Jurkat, Clone E6-1 (cell line): Measurements from ENCODE around the gene TXNRD2.
"Not testable (repeated sequence)": the region's sequence is repeated elsewhere in the genome, so short reads cannot be mapped to it uniquely, and the experiment has no call there.

Experiments used
- DNase-seq: peaks from one replicate; pipeline ENCODE4 v3.0.0-alpha.2; 2011; ENCODE audit warnings: low read depth, low spot score
- H3K4me3 ChIP-seq: 2 replicates; pipeline ENCODE4 v1.5.1; 2011; ENCODE audit warnings: mild to moderate bottlenecking, low read length, control low read depth, moderate library complexity

TXNRD2 gene

DNA sequence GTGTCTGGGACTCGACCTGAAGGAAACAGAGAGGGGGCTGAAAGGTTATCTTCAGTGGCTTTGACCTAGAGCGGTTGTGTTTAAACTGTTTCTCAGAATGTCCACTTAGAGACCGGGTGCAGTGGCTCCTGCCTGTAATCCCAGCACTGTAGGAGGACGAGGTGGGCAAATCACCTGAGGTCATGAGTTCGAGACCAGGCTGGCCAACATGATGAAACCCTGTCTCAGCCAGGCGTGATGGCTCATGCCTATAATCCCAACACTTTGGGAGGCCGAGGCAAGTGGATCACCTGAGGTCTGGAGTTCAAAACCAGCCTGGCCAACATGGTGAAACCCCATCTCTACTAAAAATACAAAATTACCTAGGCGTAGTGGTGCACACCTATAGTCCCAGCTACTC, 58.2 kb downstream of the TXNRD2 start:
- H3K4me3 ChIP-seq, DNase-seq: not testable (repeated sequence)

DNA sequence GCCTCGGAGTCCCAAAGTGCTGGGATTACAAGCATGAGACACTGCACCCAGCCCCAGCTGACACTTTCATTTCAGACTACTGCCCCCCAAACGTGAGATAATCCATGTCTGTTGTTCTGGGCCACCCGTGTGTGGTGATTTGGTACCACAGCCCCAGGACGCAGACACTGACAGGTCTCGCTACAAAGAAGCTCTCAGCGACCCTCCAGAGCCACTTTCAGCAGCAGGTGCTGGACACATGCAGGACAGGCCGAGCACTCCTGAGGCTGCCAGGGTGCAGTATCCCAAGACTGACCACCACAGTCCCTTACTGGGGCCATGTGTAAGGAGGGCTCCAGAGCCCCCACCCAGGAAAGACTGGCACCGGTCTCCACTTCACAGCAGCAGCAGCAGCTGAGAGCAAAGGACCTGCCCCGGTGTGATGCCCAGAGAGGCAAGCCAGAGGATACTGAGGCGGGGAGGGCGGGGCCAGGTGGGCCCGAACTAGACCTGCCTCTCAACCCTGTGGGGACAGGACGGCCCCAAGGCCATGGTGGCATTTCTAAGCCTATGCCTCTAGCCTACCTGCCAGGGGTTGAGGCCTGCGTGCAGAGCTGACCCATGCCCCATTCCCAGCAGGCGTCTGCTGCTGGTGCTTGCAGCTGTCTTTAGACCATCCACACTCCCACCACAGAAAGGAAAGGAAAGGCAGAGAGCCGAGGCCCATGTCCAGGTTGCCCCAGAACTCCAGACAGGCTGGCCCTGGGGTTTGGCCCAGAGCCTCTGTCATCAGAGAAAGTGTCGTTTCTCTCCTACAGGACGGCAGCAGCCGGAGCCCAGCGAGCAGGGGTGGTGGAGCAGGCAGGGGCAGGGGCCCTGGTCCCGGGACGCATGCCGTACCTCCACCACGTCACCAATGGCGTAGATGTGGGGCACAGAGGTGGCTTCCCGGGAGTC, 58.9 kb downstream of the TXNRD2 start:
- no peak for DNase-seq
- H3K4me3 ChIP-seq, result no peak overlapping the region

DNA sequence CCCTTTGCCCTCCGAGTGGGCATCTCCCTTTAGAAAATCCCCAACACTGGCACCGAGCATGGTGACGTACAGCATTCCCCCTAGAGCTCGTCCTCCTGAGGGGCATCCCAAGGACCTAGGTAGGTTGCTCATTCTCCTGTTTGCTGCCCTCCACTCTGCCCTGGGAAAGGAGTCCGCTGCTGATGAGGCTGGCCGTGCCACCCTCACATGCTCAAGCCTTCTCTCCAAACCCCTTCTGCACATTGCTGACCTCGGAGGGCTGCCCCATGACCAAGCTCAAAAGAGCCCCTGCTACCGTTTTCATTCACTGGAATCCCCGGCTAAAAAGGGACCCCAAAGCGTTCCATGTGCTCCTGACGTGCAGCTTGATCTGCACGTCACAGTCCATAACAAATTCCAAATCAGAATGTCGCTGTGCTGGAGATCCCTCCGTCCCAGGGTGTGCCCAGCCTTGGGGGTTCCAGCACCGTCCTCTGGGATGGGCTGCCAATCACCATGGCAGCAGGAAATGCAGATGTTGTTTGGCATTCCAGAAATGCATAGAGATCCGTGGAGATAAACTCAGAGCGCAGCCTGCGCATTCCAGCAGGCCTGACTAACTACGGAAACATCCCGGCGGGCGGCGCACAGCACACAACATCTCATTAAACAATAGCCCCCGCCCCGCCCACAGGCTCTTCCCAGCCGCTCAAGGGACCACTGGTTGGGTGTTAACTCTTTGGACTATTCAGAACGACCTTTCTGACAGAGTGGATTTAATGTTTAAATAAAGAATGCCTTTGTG, 60.6 kb downstream of the TXNRD2 start:
- H3K4me3 ChIP-seq, result no peak overlapping the region
- no peak for DNase-seq

DNA sequence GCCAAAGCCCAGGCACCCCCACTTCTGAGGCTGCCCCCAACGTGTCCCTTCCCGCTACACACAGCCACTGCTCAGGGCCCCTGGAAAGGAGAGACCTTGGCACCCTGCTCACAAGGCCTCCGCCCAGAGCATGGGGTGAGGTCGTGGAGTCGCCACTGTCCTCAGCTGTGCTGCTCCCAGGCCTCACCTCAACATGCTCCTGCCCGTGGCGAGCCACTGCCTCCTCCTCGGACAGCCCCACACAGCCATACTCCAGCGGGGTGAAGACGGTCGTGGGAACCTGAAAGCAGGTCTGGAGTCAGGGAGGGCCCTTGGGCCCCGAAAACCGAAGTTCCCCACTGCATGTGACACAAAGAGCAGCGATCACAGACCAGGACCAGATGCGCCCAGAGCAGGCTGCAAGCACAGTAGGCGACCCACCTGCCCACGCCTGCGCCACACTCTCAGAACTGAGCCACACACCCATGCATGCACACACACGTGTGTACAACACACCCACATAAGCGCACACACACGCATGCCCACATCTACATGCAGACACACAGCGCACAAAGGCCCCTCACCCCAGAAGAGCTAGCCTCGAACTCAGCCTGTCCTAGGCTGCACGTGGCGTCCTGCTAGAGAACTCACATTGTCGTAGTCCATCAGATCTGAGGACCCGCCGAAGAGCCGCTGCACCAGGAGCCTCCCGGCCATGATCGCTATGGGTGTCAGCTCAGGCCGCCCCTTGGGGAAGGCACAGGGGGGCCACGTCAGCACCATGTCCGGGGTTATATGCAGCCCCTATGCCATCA, 61.4 kb downstream of the TXNRD2 start:
- DNase-seq, result no peak
- no peak overlapping the region for H3K4me3 ChIP-seq

DNA sequence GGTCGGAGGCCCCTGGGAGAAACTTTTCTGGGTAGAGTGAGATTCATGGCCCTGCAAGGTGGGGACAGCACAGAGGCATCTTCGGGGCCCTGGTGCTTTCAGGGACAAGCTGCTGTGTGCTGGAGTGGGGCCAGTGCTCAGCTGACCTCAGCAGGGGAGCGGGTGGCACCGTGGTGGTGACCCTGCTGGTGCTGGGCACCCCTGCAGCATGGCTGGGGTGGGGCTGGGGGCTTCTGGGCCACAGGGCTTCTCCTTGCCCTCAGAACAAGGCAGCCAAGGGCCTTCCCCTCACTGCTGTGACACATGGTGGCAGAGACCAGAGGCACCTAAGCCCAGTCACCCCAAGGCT, 62.0 kb downstream of the TXNRD2 start:
- DNase-seq, result no peak
- H3K4me3 ChIP-seq, result no peak overlapping the region

DNA sequence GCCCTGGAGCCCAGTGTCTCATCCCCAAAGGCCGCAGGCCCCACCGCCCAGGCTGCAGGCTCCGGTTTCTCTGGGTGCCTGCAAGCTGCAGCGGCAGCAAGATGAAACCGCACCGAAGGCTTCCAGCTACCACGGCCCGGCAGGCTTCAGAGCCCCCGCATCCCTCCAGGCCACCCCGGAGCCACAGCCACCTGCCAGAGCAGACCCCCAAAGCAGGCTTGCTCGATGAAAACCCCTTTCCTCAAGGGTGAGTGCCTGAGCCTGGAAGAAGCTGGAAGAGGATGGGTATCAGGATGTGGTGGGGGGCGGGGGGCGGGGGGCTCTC, 62.4 kb downstream of the TXNRD2 start:
- H3K4me3 ChIP-seq, result no peak overlapping the region
- DNase-seq, result no peak

DNA sequence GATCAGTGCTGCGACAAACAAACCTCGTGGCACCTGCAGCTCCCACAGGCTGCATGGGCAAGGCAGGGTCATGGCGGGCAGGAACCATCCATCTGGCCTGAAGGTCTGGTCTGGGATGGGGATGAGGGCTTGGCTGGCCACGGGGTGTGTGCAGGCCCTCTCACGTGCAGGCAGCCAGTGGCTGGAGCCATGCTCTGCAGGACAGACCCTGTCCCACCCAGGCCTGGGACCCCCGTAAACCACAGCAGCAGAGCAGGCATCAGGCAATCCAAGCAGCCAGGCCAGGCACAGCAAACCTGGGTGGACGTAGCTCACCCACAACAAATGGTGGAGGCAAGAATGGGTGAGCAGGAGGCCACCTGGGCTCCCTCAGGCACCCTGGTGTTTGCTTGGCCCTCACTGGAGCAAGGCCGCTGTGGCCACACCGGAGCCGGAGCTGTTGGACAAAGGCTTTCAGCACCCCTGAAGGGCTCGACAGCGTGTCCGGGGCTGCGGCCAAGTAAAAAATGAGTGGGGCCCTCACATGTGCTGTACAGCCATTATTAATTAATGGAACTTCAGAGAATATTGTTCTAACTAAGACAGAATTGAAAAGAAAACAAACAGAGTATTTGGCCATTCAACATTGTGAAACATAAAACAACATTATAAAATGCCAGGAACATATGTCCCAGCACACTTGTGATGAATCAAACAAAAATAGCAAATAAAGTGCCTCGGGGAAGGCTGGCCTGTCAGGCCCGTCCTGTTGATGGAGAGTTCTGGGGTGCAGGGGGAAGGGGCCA, 63.0 kb downstream of the TXNRD2 start:
- H3K4me3 ChIP-seq, result no peak overlapping the region
- no peak for DNase-seq

DNA sequence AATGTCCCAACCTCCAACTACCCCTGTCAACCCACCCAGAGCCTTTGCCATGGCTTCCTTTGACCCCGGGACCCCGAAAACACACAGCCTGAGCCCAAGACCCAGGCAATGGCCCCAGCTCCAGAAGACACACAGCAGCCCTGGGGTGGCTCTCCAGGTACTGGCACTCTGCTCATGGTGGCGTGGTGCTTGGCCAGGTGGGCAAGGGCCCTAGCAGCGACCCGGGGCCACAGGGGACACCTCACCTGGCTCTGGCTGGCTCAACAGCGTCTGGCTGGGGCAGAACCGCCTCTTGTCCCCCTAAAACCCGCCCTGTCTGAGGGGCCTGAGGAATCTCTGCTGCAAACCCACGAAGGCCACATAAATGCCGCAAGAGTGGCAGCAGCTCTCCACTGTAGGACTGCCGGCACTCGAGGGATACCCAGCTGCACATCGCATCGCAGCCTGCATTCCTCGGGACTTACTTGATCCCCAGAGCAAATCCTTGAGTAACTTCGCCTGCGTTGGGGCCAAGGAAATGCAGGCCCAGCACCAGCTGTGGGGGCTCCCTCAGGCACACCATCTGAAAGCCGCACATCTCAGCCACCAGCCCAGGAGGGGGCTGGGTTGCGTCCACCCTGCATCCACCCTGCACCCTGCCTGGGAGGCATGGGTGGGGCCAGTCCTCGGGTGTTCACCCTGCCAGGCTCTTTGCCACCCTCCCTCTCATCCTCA, 63.8 kb downstream of the TXNRD2 start:
- DNase-seq, result no peak
- H3K4me3 ChIP-seq, result no peak overlapping the region

DNA sequence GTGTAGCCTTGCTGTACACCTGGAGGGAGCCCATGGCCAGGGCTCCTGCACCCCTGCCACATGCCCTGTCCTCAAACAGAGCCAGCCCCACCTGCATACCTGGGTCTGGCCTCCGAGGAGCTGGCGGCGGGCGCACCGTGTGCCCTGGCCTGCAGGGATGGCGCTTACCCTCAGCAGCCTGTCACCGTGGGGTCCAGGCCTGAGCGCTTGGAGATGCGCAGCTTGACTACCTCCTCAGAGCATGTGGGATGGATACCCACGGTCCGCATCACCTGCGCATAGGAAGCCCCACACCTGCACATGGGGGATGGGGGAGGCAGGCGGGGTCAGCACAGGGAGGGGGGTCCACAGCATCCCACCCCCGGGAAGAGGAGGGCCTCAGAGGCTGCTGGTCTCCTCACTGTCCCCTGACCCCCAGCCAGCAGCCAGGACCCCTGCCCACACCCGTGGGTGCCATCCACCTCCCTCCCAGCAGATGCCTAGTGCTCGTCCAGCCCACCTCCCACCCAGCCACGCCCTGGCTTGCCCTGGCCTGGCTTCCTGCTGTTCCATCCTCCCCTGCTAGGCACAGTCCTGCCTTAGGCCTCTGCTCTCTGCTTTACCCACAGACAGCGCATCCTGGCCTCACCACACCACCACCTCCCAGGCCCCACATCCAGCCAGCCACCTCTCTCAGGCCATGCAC, 64.5 kb downstream of the TXNRD2 start:
- no peak for DNase-seq
- H3K4me3 ChIP-seq, result no peak overlapping the region

DNA sequence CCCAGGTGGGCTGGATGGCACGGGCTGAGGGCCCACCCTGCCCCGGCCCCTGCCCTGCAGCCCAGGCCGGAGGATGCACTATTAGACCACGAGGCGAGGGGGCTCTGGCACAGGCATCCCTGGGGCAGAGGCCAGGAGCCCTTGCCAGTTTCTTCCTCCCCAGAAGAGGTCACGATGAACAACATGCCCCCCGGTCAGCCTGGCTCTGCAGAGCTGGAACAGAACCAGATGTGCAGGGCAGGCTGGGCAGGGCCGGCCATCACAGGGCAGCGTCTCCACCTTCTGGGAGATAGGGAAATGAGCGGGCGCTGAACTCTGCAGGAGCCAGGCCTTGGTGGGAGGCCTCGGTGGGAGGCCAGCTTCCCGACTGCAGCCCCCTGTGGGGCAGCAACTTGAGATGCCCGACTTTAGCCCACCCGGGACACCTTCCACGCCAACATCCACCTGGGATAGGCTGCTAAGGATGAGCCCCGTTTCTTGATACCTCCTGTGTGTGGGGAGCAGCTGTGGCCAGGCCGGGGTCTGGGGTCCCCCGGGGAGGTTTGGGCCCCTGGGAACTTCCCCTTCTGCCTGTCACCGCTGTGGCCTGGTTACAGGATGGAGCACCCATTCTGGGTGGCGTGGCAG, 65.2 kb downstream of the TXNRD2 start:
- H3K4me3 ChIP-seq, result no peak overlapping the region
- DNase-seq, result no peak

DNA sequence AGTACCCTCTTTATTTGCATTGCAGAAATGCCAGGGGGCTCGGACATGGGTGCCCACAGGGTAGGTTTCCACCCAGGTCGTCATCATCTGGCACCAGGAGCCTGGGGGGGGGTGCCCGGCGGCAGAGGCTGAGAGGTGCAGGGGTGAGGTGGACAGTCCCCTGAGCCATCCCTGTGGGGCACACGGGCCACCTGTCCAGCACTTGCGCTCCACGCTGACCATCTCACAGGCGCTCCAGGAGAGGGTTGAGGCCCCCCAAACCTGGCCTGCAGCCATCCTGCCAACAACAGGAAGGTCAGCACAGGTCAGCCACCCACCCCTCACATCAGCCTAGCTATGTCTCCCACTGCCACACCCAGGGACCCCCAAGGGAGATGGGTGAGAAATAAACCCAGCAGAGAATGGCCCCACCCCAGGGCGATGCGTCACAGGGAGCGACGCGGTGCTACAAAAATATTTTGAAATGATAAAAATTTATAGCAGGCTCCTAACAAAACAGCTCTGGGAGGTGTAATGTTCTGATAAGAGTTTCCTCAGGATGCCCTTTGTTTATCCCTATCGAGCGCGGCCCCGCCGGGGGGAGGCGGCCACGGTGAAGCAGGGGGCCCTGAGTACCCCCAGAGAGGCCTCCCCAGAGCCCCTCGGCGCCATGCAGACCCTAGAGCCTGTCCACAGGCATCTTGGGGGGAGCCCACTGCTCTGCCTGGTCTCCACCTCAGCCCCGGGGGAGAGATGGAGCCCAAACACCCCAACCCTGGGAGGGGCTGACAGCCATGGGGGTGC, 65.9 kb downstream of the TXNRD2 start:
- H3K4me3 ChIP-seq, result no peak overlapping the region
- no peak for DNase-seq

DNA sequence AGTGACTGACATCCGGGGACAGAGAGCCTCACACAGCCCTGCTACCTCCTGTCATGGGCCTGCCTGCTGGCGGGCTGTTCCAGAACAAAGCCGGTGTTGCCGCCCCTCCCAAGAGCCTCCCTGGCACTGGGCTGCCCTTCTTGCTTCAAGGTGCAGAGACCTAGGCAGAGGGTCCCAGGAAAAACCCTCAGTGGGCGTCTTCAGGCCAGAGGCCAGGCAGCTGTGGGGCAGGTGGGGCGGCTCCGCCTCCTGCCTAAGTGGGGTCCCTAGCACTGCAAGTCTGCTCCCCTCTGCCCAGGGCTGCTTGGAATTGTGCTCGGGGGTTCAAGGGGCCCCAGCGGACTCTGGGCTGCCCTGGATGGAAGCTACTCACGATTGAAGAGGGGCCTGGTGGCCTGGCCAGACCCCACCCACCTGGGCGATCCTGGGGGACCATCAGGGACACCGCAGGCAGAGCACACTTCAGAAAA, 66.5 kb downstream of the TXNRD2 start:
- H3K4me3 ChIP-seq, result no peak overlapping the region
- DNase-seq, result no peak

DNA sequence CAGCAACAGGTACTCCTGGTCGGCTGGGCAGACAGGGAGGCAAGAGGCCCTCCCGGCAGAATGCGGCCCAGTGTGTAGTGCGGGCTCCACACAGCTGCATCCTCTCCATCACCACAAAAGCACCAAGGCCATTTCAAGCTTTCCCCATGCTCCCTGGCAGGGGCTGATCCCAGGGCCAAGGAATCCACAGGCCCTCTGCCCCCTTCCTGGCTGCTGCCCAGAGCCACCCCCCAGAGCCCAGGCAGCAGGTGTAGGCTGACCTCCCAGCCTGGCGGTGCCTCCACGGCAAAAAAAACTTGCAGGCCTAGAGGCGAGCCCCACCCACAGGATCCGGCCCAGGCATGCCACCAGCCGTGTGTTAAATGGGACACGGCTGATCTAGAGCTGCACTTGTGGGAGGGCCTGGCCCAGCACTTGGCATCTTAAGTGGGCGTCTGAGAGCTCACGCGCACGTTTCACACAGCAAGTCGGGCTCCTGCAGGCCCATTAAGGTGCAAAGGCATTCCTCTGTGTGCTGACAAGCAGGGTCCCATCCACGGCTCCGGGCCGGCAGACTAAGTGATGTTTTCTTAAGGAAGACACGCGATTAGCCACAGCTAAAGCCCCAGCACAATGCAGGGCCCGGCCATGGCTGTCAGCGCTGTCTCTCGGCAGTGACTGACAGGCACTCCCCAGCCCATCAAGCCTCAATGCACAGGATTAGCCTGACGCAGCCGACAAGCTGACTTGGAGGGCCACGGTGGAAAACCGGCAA, 67.1 kb downstream of the TXNRD2 start:
- H3K4me3 ChIP-seq, result no peak overlapping the region
- DNase-seq, result no peak

DNA sequence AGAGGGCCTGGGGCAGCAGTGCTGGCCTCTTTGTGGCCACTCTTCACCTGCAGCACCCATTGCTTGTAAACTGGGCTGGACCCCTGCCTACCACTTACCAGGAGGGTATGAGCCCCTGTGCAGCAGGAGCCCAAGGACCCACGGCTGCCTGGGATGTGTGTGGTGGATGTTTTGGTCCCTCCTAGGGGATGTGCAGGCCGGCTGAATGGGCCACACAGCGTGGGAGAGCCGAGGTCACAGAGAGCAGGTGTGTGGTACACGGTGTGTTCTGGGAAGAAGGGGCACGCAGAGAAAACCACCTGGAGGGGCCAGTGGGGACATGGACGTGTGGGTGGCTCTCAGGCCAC, 67.7 kb downstream of the TXNRD2 start:
- DNase-seq, result no peak
- H3K4me3 ChIP-seq, result no peak overlapping the region

DNA sequence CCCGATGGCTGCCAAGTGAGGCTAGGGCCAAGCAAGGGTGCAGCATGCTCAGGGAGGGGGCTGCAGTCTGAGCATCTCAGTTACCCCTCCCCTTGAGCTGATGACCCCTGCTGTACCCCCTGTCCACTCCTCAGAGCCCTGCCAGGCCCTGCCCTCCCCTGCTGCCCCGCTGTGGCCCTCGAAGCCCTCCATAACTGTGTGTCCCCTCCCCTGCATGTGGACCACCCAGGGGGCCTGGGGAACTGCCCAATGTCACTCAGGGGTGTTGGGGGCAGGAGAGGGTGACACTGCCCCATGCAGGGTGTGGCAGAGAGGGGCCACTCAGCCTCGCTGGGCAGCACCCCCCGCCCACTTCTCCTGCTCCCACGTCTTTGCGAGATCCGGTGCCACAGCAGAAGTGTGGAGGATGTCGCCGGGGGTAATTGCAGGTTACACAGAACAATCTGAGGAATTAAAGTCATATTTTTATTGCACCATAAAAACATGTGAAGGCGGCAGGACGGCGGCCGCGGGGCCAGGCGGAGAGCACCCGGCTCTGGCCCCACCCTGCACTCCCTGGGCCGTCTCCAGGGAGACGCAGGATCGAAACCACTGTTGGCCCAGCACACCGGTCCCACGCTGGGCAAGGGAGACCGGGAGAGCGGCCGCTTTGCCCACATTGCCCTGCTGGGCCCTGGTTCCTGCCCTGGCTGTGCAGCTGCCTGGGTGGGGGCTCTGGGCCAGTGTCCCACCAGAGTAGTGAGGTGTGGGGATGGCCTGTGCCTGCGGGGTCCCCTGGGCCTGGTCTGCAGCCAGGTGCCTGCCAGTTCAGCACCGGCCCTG, 68.3 kb downstream of the TXNRD2 start:
- H3K4me3 ChIP-seq, result no peak overlapping the region
- no peak for DNase-seq
